ENCODE measurements around the gene KRTAP16-1. TPM values are rescaled to one million over a fixed set of nuclear protein-coding genes. Genes with fewer than 3 reads are reported as not detected.

KRTAP16-1 gene
- total and polyA plus RNA-seq, 2 of the 13 experiments (the other 11 are each of a cell fraction or from before 2014, with no cell fraction given) = not detected

DNA sequence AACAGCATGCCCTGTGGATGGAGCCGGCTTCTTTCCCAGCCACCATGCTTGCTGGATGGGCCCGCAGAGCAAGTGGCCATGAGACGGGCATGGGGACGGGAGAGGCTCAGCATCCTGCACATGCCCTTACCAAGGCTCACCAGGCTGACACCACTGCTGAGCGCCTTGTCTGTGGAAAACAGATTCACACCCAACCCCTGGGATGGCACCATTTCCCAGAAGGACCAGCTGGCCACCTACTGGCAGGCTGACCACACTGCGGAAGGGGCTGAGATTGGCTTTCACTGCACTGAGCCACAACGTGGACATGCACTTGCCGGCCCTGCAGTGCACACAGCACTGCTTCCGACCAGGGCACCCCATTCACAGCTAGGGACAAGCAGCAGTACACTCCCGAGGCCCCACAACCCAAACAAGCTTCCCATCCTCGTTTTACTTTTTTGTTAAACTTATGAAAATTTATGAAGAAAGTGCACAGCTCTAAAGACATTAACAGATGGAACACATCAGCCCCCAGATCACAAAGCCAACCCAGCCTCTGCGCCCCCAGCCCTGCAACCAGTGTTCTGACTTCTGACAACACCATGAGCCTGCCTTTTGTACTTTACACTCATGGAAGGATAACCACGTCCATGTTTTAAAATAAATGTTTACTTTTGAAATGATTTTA lies 20.3 kb upstream of the KRTAP16-1 start (continued):
- no peak for TF ChIP-seq ZFP62 (CRISPR knock-in tag; IDR thresholded peaks at IDR 0.05)
- TF ChIP-seq MEF2D (CRISPR knock-in tag; IDR thresholded peaks at IDR 0.05) = no peak
- TF ChIP-seq, protein P1, sequence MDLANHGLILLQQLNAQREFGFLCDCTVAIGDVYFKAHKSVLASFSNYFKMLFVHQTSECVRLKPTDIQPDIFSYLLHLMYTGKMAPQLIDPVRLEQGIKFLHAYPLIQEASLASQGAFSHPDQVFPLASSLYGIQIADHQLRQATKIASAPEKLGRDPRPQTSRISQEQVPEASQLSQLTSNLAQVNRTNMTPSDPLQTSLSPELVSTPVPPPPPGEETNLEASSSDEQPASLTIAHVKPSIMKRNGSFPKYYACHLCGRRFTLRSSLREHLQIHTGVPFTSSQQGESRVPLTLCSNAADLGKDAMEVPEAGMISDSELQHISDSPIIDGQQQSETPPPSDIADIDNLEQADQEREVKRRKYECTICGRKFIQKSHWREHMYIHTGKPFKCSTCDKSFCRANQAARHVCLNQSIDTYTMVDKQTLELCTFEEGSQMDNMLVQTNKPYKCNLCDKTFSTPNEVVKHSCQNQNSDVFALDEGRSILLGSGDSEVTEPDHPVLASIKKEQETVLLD (CRISPR knock-in tag; IDR thresholded peaks at IDR 0.05; ENCODE audit: low read depth) = no peak
- no peak for TF ChIP-seq ATAD3A (CRISPR knock-in tag; IDR thresholded peaks at IDR 0.05)
- no peak for TF ChIP-seq ZNF337 (CRISPR knock-in tag; IDR thresholded peaks at IDR 0.05; ENCODE audit: borderline replicate concordance, low read depth)
- TF ChIP-seq, protein P2, sequence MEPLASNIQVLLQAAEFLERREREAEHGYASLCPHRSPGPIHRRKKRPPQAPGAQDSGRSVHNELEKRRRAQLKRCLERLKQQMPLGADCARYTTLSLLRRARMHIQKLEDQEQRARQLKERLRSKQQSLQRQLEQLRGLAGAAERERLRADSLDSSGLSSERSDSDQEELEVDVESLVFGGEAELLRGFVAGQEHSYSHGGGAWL (CRISPR knock-in tag; IDR thresholded peaks at IDR 0.05) = no peak
- TF ChIP-seq, protein P3, sequence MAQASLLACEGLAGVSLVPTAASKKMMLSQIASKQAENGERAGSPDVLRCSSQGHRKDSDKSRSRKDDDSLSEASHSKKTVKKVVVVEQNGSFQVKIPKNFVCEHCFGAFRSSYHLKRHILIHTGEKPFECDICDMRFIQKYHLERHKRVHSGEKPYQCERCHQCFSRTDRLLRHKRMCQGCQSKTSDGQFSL (CRISPR knock-in tag; IDR thresholded peaks at IDR 0.05) = no peak
- TF ChIP-seq, protein P4, sequence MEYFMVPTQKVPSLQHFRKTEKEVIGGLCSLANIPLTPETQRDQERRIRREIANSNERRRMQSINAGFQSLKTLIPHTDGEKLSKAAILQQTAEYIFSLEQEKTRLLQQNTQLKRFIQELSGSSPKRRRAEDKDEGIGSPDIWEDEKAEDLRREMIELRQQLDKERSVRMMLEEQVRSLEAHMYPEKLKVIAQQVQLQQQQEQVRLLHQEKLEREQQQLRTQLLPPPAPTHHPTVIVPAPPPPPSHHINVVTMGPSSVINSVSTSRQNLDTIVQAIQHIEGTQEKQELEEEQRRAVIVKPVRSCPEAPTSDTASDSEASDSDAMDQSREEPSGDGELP (IDR thresholded peaks at IDR 0.05; ENCODE audit: borderline replicate concordance, low read depth) = no peak
- TF ChIP-seq, protein P5, sequence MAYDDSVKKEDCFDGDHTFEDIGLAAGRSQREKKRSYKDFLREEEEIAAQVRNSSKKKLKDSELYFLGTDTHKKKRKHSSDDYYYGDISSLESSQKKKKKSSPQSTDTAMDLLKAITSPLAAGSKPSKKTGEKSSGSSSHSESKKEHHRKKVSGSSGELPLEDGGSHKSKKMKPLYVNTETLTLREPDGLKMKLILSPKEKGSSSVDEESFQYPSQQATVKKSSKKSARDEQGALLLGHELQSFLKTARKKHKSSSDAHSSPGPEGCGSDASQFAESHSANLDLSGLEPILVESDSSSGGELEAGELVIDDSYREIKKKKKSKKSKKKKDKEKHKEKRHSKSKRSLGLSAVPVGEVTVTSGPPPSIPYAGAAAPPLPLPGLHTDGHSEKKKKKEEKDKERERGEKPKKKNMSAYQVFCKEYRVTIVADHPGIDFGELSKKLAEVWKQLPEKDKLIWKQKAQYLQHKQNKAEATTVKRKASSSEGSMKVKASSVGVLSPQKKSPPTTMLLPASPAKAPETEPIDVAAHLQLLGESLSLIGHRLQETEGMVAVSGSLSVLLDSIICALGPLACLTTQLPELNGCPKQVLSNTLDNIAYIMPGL (CRISPR knock-in tag; IDR thresholded peaks at IDR 0.05; ENCODE audit: borderline replicate concordance in 1 of 2, low read depth in 1 of 2) = 0 out of 4 replicates have a peak, but pooled peaks have one; percentile 20 to 40
- no peak for TF ChIP-seq SAFB2 (CRISPR knock-in tag; IDR thresholded peaks at IDR 0.05; ENCODE audit: borderline replicate concordance, low read depth)
- no peak for TF ChIP-seq TOPORS (CRISPR knock-in tag; IDR thresholded peaks at IDR 0.05)
- TF ChIP-seq ZNF136 (CRISPR knock-in tag; IDR thresholded peaks at IDR 0.05; ENCODE audit: low read depth) = no peak
- TF ChIP-seq, protein P6, sequence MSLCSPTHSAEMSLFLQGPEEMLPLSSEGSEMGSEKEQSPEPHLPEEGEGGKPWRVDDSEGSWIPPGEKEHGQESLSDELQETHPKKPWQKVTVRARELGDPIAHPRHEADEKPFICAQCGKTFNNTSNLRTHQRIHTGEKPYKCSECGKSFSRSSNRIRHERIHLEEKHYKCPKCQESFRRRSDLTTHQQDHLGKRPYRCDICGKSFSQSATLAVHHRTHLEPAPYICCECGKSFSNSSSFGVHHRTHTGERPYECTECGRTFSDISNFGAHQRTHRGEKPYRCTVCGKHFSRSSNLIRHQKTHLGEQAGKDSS (CRISPR knock-in tag; IDR thresholded peaks at IDR 0.05; ENCODE audit: borderline replicate concordance, low read depth) = peak; percentile 78; the same call in 1 of the 2 replicates
- no peak for TF ChIP-seq ZNF180 (CRISPR knock-in tag; IDR thresholded peaks at IDR 0.05; ENCODE audit: borderline replicate concordance, low read depth)
- no peak for TF ChIP-seq SRSF1 (optimal IDR thresholded peaks at IDR 0.05; ENCODE audit: low read depth, low read length)
- TF ChIP-seq ZNF572 (CRISPR knock-in tag; IDR thresholded peaks at IDR 0.05) = no peak
- TF ChIP-seq PRPF4 (IDR thresholded peaks at IDR 0.05; ENCODE audit: low read depth, low read length, poor library complexity, severe bottlenecking) = no peak
- no peak for TF ChIP-seq YEATS2 (CRISPR knock-in tag; IDR thresholded peaks at IDR 0.05; ENCODE audit: borderline replicate concordance)
- TF ChIP-seq KDM2A (CRISPR knock-in tag; IDR thresholded peaks at IDR 0.05; ENCODE audit: borderline replicate concordance, low read depth) = peak; percentile 48; the same call in 1 of the 2 replicates
- TF ChIP-seq MAFG (CRISPR knock-in tag; IDR thresholded peaks at IDR 0.05) = no peak
- TF ChIP-seq, protein P7, sequence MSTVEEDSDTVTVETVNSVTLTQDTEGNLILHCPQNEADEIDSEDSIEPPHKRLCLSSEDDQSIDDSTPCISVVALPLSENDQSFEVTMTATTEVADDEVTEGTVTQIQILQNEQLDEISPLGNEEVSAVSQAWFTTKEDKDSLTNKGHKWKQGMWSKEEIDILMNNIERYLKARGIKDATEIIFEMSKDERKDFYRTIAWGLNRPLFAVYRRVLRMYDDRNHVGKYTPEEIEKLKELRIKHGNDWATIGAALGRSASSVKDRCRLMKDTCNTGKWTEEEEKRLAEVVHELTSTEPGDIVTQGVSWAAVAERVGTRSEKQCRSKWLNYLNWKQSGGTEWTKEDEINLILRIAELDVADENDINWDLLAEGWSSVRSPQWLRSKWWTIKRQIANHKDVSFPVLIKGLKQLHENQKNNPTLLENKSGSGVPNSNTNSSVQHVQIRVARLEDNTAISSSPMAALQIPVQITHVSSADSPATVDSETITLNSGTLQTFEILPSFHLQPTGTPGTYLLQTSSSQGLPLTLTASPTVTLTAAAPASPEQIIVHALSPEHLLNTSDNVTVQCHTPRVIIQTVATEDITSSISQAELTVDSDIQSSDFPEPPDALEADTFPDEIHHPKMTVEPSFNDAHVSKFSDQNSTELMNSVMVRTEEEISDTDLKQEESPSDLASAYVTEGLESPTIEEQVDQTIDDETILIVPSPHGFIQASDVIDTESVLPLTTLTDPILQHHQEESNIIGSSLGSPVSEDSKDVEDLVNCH (CRISPR knock-in tag; IDR thresholded peaks at IDR 0.05) = no peak

All from HepG2 (cell line).